Endodermal cell (in vitro differentiated cells): ENCODE results near the gene GPX4. TPM values are rescaled to one million over a fixed set of nuclear protein-coding genes. Genes with fewer than 3 reads are reported as not detected.
A peak's percentile ranks its signal among the peaks of the same experiment; 100 is the strongest.

Experiments used
- DNase-seq: peaks from one replicate; pipeline ENCODE4 v3.0.0-alpha.2; 2017
- H3K27ac ChIP-seq: 2 replicates; pipeline ENCODE4 v1.5.1; 2013; ENCODE audit warnings: mild to moderate bottlenecking, low read depth, low read length, moderate library complexity
- H3K27me3 ChIP-seq: 2 replicates; pipeline ENCODE4 v1.6.1; 2013; ENCODE audit warnings: mild to moderate bottlenecking, low read length, moderate library complexity; ENCODE audit not compliant: insufficient read depth, control insufficient read depth, poor library complexity, severe bottlenecking
- H3K36me3 ChIP-seq: 2 replicates; pipeline ENCODE4 v1.7.0; 2013; ENCODE audit warnings: mild to moderate bottlenecking, low read length, moderate library complexity; ENCODE audit not compliant: control insufficient read depth, insufficient read depth
- H3K4me1 ChIP-seq: one replicate; pipeline ENCODE4 v1.7.0; 2013; ENCODE audit warnings: low read length; ENCODE audit not compliant: control insufficient read depth, insufficient read depth
- H3K4me3 ChIP-seq: 2 replicates; pipeline ENCODE4 v1.5.1; 2013; ENCODE audit warnings: mild to moderate bottlenecking, low read length, moderate library complexity
- H3K9ac ChIP-seq: 2 replicates; pipeline ENCODE4 v1.6.1; 2013; ENCODE audit warnings: mild to moderate bottlenecking, low read length, moderate library complexity; ENCODE audit not compliant: poor library complexity, severe bottlenecking; ENCODE audit errors: extremely low read depth
- H3K9me3 ChIP-seq: 2 replicates; pipeline ENCODE4 v1.6.1; 2013; ENCODE audit warnings: mild to moderate bottlenecking, low read length, moderate library complexity; ENCODE audit not compliant: control insufficient read depth
- H3K27ac Mint-ChIP-seq: 2 replicates; pipeline ENCODE4 v1.8.0; 2020; ENCODE audit warnings: mixed read lengths
- H3K27me3 Mint-ChIP-seq: 2 replicates; pipeline ENCODE4 v1.8.0; 2021; ENCODE audit warnings: mild to moderate bottlenecking, mixed read lengths; ENCODE audit not compliant: insufficient read depth
- H3K36me3 Mint-ChIP-seq: 2 replicates; pipeline ENCODE4 v1.8.0; 2020; ENCODE audit warnings: low read depth, mixed read lengths
- H3K4me1 Mint-ChIP-seq: 2 replicates; pipeline ENCODE4 v1.8.0; 2020; ENCODE audit warnings: mixed read lengths
- H3K4me3 Mint-ChIP-seq: 2 replicates; pipeline ENCODE4 v1.8.0; 2020; ENCODE audit warnings: mild to moderate bottlenecking, moderate library complexity, mixed read lengths
- H3K9me3 Mint-ChIP-seq: 2 replicates; pipeline ENCODE4 v1.8.0; 2020; ENCODE audit warnings: mild to moderate bottlenecking, mixed read lengths
- CTCF ChIP-seq: fragments of 200-600 bp; sonication (generic); conservative IDR thresholded peaks from 2 replicates; pipeline ENCODE4 v1.5.0; 2021; ENCODE audit warnings: antibody characterized with exemption, mild to moderate bottlenecking
- WGBS, 2 experiments: methylation state at CpG; one replicate each; pipeline versions ENCODE4 v1.1.5 to v1.1.7; 2013; ENCODE audit warnings: missing lambda C conversion rate in 2 of 2, mixed read lengths in 1 of 2; ENCODE audit not compliant: insufficient coverage in 1 of 2, insufficient read length in 1 of 2; 5-methylcytosine and 5-hydroxymethylcytosine counted together
- total RNA-seq, 2 donors: library from RNA; stranded (reverse); fragmentation: NEBNext Ultra II Directional in 1 of 2; extraction: Animal tissue kit (Norgen Biotek cat#: 25700) in 1 of 2; gene quantifications; 2 replicates in 1 of 2; 3 replicates in 1 of 2; pipeline ENCODE4 v1.2.1, GENCODE V29; 2021

GPX4 gene
- total RNA-seq, 2 donors from 2014 or later: 331 to 449 TPM

- H3K36me3 Mint-ChIP-seq: no peaks in the 10 kb centered on the region
- peak; percentile 90 for TF ChIP-seq CTCF
Measured at GRCh38 chr19:1064661-1065605, 38.9 kb upstream of the GPX4 start.

GRCh38 chr19:1065606-1066109, 38.1 kb upstream of the GPX4 start:
- H3K9ac ChIP-seq: peak overlapping the region; percentile 25
- peak; percentile 81 for DNase-seq
- TF ChIP-seq CTCF: no peak
- H3K36me3 Mint-ChIP-seq: no peaks in the 10 kb centered on the region
- H3K27me3 ChIP-seq: peaks cover 62% of the 10 kb centered on the region
- no peak overlapping the region for H3K4me3 ChIP-seq
- H3K9me3 Mint-ChIP-seq: no peaks in the 10 kb centered on the region
- peaks cover 5% of the 10 kb centered on the region for H3K4me1 ChIP-seq
- peaks cover 5% of the 10 kb centered on the region for H3K4me1 Mint-ChIP-seq
- peak overlapping the region; percentile 23 for H3K4me3 Mint-ChIP-seq
- H3K36me3 ChIP-seq: no peaks in the 10 kb centered on the region
- peak overlapping the region; percentile 82 for H3K27ac Mint-ChIP-seq
- H3K27me3 Mint-ChIP-seq: peaks cover 45% of the 10 kb centered on the region
- H3K27ac ChIP-seq: no peak overlapping the region
- H3K9me3 ChIP-seq: no peaks in the 10 kb centered on the region
- 75 to 79% methylated on average over 8 to 17 of the region's 17 CpGs for WGBS, 2 experiments

More at GRCh38 chr19:1064661-1065605, 38.9 kb upstream of the GPX4 start:
- peaks cover 5% of the 10 kb centered on the region for H3K4me1 ChIP-seq
- DNase-seq: peak; percentile 91
- no peak overlapping the region for H3K4me3 ChIP-seq
- Mint-ChIP-seq H3K4me1 (peaks cover 5% of the 10 kb centered on the region), H3K4me3 (peak overlapping the region; percentile 49), H3K27me3 (peaks cover 38% of the 10 kb centered on the region), H3K9me3 (no peaks in the 10 kb centered on the region), H3K27ac (peak overlapping the region; percentile 82)
- H3K36me3 ChIP-seq: no peaks in the 10 kb centered on the region
- no peak overlapping the region for H3K9ac ChIP-seq
- WGBS, 2 experiments: 13 to 14% methylated on average over 46 to 60 of the region's 60 CpGs
- no peak overlapping the region for H3K27ac ChIP-seq
- H3K9me3 ChIP-seq: no peaks in the 10 kb centered on the region
- peaks cover 55% of the 10 kb centered on the region for H3K27me3 ChIP-seq

GRCh38 chr19:1066251-1066747, 37.5 kb upstream of the GPX4 start:
- no peaks in the 10 kb centered on the region for H3K9me3 ChIP-seq
- H3K4me3 Mint-ChIP-seq: peak overlapping the region; percentile 23
- peaks cover 47% of the 10 kb centered on the region for H3K27me3 Mint-ChIP-seq
- no peak overlapping the region for H3K27ac ChIP-seq
- no peaks in the 10 kb centered on the region for H3K9me3 Mint-ChIP-seq
- H3K4me1 Mint-ChIP-seq: peaks cover 5% of the 10 kb centered on the region
- DNase-seq: peak; percentile 79
- no peaks in the 10 kb centered on the region for H3K36me3 Mint-ChIP-seq
- no peak overlapping the region for H3K4me3 ChIP-seq
- no peak for TF ChIP-seq CTCF
- WGBS, 2 experiments: 69 to 74% methylated on average over 11 to 17 of the region's 17 CpGs
- H3K36me3 ChIP-seq: no peaks in the 10 kb centered on the region
- H3K27ac Mint-ChIP-seq: no peak overlapping the region
- H3K9ac ChIP-seq: no peak overlapping the region
- H3K27me3 ChIP-seq: peaks cover 67% of the 10 kb centered on the region
- peaks cover 5% of the 10 kb centered on the region for H3K4me1 ChIP-seq
